H9 (cell line): Measurements from ENCODE around the gene LRP2. TPM values are rescaled to one million over a fixed set of nuclear protein-coding genes. Genes with fewer than 3 reads are reported as not detected.

Experiments
- DNase-seq: peaks from one replicate; pipeline ENCODE4 v3.0.0-alpha.2; 2017
- H2AFZ ChIP-seq: one replicate; pipeline ENCODE4 v1.6.1; 2013; ENCODE audit warnings: mild to moderate bottlenecking, low read length, control low read depth, moderate library complexity
- H2AK5ac ChIP-seq: 2 replicates; pipeline ENCODE4 v1.6.1; 2013; ENCODE audit warnings: low read length, control low read depth, mixed read lengths; ENCODE audit not compliant: insufficient read length
- H2BK120ac ChIP-seq: one replicate; pipeline ENCODE4 v1.6.1; 2013; ENCODE audit warnings: low read depth, mild to moderate bottlenecking, low read length, control low read depth, inconsistent platforms; ENCODE audit not compliant: poor library complexity, severe bottlenecking
- H2BK12ac ChIP-seq: 2 replicates; pipeline ENCODE4 v1.6.1; 2013; ENCODE audit warnings: low read length, control low read depth, mixed read lengths, low read depth; ENCODE audit not compliant: insufficient read length
- H2BK15ac ChIP-seq: 2 replicates; pipeline ENCODE4 v1.6.1; 2013; ENCODE audit warnings: low read depth, low read length, control low read depth
- H2BK20ac ChIP-seq: one replicate; pipeline ENCODE4 v1.6.1; 2013; ENCODE audit warnings: low read depth, mild to moderate bottlenecking, low read length, control low read depth, inconsistent platforms; ENCODE audit not compliant: poor library complexity, severe bottlenecking
- H2BK5ac ChIP-seq: 2 replicates; pipeline ENCODE4 v1.6.1; 2013; ENCODE audit warnings: low read length, control low read depth, mixed read lengths; ENCODE audit not compliant: insufficient read length
- H3K14ac ChIP-seq: 2 replicates; pipeline ENCODE4 v1.6.1; 2013; ENCODE audit warnings: low read length, control low read depth; ENCODE audit not compliant: insufficient read depth
- H3K18ac ChIP-seq: 2 replicates; pipeline ENCODE4 v1.6.1; 2013; ENCODE audit warnings: low read depth, mild to moderate bottlenecking, mixed read lengths, low read length, control low read depth; ENCODE audit not compliant: insufficient read length
- H3K23ac ChIP-seq: 2 replicates; pipeline ENCODE4 v1.6.1; 2013; ENCODE audit warnings: low read length, control low read depth, mixed read lengths, low read depth; ENCODE audit not compliant: insufficient read length
- H3K23me2 ChIP-seq: 2 replicates; pipeline ENCODE4 v1.6.1; 2013; ENCODE audit warnings: low read depth, mild to moderate bottlenecking, mixed read lengths, low read length, control low read depth; ENCODE audit not compliant: insufficient read length, poor library complexity, severe bottlenecking
- H3K27ac ChIP-seq: 2 replicates; pipeline ENCODE4 v1.5.1; 2013; ENCODE audit warnings: low read length, control low read depth, mixed read lengths, low read depth; ENCODE audit not compliant: insufficient read length
- H3K27me3 ChIP-seq: 2 replicates; pipeline ENCODE4 v1.6.1; 2013; ENCODE audit warnings: low read length, control low read depth, inconsistent platforms; ENCODE audit not compliant: insufficient read depth
- H3K4ac ChIP-seq: 2 replicates; pipeline ENCODE4 v1.6.1; 2013; ENCODE audit warnings: low read depth, mild to moderate bottlenecking, control low read depth, inconsistent platforms, low read length, moderate library complexity
- H3K4me1 ChIP-seq: 2 replicates; pipeline ENCODE4 v1.6.1; 2013; ENCODE audit warnings: low read length, control low read depth, inconsistent platforms; ENCODE audit not compliant: insufficient read depth
- H3K4me2 ChIP-seq: 2 replicates; pipeline ENCODE4 v1.6.1; 2013; ENCODE audit warnings: low read length, control low read depth, mixed read lengths; ENCODE audit not compliant: insufficient read length, insufficient read depth
- H3K56ac ChIP-seq: 2 replicates; pipeline ENCODE4 v1.6.1; 2013; ENCODE audit warnings: low read depth, mild to moderate bottlenecking, mixed read lengths, low read length, control low read depth; ENCODE audit not compliant: insufficient read length
- H3K79me1 ChIP-seq: 2 replicates; pipeline ENCODE4 v1.6.1; 2013; ENCODE audit warnings: low read depth, mild to moderate bottlenecking, moderate library complexity, low read length, control low read depth, inconsistent platforms; ENCODE audit not compliant: insufficient read depth, poor library complexity, severe bottlenecking
- H3K79me2 ChIP-seq: 2 replicates; pipeline ENCODE4 v1.6.1; 2013; ENCODE audit warnings: low read length, control low read depth, inconsistent platforms; ENCODE audit not compliant: insufficient read depth
- H3K9ac ChIP-seq: 2 replicates; pipeline ENCODE4 v1.6.1; 2013; ENCODE audit warnings: low read length, control low read depth, mixed read lengths; ENCODE audit not compliant: insufficient read length; ENCODE audit errors: extremely low read depth
- H3K9me3 ChIP-seq: one replicate; pipeline ENCODE4 v1.6.1; 2013; ENCODE audit warnings: low read depth, low read length, inconsistent platforms; ENCODE audit not compliant: control insufficient read depth
- H3T11ph ChIP-seq: one replicate; pipeline ENCODE4 v1.6.1; 2013; ENCODE audit warnings: mild to moderate bottlenecking, low read length, control low read depth, inconsistent platforms
- H4K20me1 ChIP-seq: one replicate; pipeline ENCODE4 v1.6.1; 2013; ENCODE audit not compliant: control insufficient read depth, insufficient read length, insufficient read depth
- H4K5ac ChIP-seq: 2 replicates; pipeline ENCODE4 v1.6.1; 2013; ENCODE audit warnings: low read depth, mild to moderate bottlenecking, mixed read lengths, low read length, control low read depth; ENCODE audit not compliant: insufficient read length
- H4K8ac ChIP-seq: replicated peaks from 2 replicates; pipeline ENCODE4 v1.6.1; 2013; ENCODE audit warnings: low read length, control low read depth, mixed read lengths, low read depth; ENCODE audit not compliant: insufficient read length
- H4K91ac ChIP-seq: 2 replicates; pipeline ENCODE4 v1.6.1; 2013; ENCODE audit warnings: low read depth, mild to moderate bottlenecking, moderate library complexity, mixed read lengths, low read length, control low read depth; ENCODE audit not compliant: insufficient read length
- H3K27ac Mint-ChIP-seq, 3 experiments: 2 replicates in 2 of 3; 3 replicates in 1 of 3; pipeline ENCODE4 v1.8.0; 2020 to 2021; ENCODE audit warnings: mixed read lengths in 3 of 3, mild to moderate bottlenecking in 1 of 3, moderate library complexity in 1 of 3
- H3K27me3 Mint-ChIP-seq: 2 replicates; pipeline ENCODE4 v1.8.0; 2021; ENCODE audit warnings: low read depth, mild to moderate bottlenecking, moderate library complexity, mixed read lengths
- H3K36me3 Mint-ChIP-seq, 3 experiments: 2 replicates in 2 of 3; 3 replicates in 1 of 3; pipeline ENCODE4 v1.8.0; 2020 to 2021; ENCODE audit warnings: low read depth in 3 of 3, mixed read lengths in 3 of 3; ENCODE audit not compliant: insufficient read depth in 1 of 3
- H3K4me1 Mint-ChIP-seq, 2 experiments: 2 replicates each; pipeline ENCODE4 v1.8.0; 2020; ENCODE audit warnings: mixed read lengths in 2 of 2
- H3K4me3 Mint-ChIP-seq, 2 experiments: 2 replicates in 1 of 2; 3 replicates in 1 of 2; pipeline ENCODE4 v1.8.0; 2020 to 2021; ENCODE audit warnings: mild to moderate bottlenecking in 2 of 2, mixed read lengths in 2 of 2, moderate library complexity in 1 of 2
- H3K9me3 Mint-ChIP-seq, 2 experiments: 2 replicates in 1 of 2; 3 replicates in 1 of 2; pipeline ENCODE4 v1.8.0; 2020; ENCODE audit warnings: mild to moderate bottlenecking in 2 of 2, mixed read lengths in 2 of 2, moderate library complexity in 1 of 2
- WGBS: extraction: QIAGEN DNeasy Blood & Tissue Kit; methylation state at CpG from one replicate; pipeline ENCODE4 v1.1.7; 2013; ENCODE audit warnings: missing lambda C conversion rate, low lambda C conversion rate, mixed read lengths; ENCODE audit not compliant: insufficient read length; ENCODE audit errors: extremely low coverage; 5-methylcytosine and 5-hydroxymethylcytosine counted together
- total RNA-seq: library from RNA; stranded (reverse); gene quantifications from 2 replicates; pipeline ENCODE4 v1.2.1, GENCODE V29; 2021
- TF ChIP-seq, protein P1 (sequence below): fragments of 200-600 bp; sonication (generic); conservative IDR thresholded peaks from 3 replicates; pipeline ENCODE4 v1.8.0; 2021; ENCODE audit warnings: antibody characterized with exemption, mild to moderate bottlenecking

The LRP2 gene
- total RNA-seq, 1 experiment from 2014 or later = 1.4 TPM

DNA sequence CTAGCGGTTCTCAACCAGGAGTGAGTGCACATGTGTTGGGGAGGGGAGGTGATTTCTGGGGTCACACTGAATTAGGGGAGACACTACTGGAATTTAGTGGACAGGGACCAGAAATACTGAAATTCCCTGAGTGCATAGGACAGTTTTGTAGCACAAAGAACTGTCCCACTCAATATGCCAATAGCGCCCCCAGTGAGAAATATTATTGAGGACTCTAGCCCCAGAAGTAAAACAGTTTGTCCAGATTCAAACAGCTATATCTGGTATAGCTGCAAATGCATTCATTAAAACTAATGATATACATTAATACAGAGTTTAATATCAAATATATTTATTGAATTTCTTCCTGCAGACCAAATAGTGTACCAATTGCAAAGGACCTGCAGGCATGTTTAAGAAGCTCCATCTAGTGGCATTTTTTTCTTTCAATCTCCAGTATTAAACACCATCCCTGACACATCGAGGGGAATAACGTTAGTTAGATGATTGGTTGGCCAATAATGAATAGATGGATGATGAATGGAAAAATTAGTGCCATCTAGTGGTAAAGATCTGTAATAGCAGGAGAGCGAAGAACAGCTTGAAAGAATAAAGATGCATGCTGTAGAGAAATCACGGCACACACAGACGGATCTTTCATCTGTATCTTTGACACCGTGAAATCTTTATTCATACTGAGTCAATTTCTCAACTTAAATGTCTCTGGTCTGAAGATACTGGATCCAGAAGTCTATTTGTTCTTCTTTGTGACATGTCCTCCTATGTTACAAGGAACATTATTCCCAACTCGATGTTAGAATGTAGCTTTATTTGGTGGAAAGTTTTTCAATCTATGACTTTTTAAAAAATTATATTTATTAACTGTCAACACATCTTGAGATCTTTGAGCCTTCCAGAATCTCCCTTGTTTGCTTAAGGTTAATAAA, 230.5 kb downstream of the LRP2 start:
- Histone ChIP-seq H3K18ac (no peak overlapping the region), H3K9ac (no peak overlapping the region), H3K4me1 (no peaks in the 10 kb centered on the region), H2BK120ac (no peak overlapping the region), H4K91ac (no peak overlapping the region), H3K9me3 (no peaks in the 10 kb centered on the region), H2BK20ac (no peak overlapping the region), H3K27ac (no peak overlapping the region), H3K27me3 (no peaks in the 10 kb centered on the region), H3T11ph (no peak overlapping the region), H3K23ac (no peak overlapping the region), H4K8ac (no peak overlapping the region), H2BK5ac (no peak overlapping the region), H2BK12ac (no peak overlapping the region), H2AK5ac (no peak overlapping the region), H2BK15ac (no peak overlapping the region), H3K56ac (no peak overlapping the region), H2AFZ (no peak overlapping the region), H4K5ac (no peak overlapping the region), H3K4ac (no peak overlapping the region), H3K14ac (no peak overlapping the region), H3K4me2 (no peak overlapping the region), H3K23me2 (no peaks in the 10 kb centered on the region), H3K79me1 (no peaks in the 10 kb centered on the region), H3K79me2 (no peaks in the 10 kb centered on the region), H4K20me1 (no peaks in the 10 kb centered on the region)
- Mint-ChIP-seq H3K36me3 (no peaks in the 10 kb centered on the region), H3K27me3 (no peaks in the 10 kb centered on the region), H3K9me3 (no peaks in the 10 kb centered on the region), H3K27ac (no peak overlapping the region), H3K4me3 (no peak overlapping the region), H3K4me1 (peaks cover 4 to 5% of the 10 kb centered on the region in 2 experiments; a peak in 3 of 4 replicates)
- TF ChIP-seq, protein P1, sequence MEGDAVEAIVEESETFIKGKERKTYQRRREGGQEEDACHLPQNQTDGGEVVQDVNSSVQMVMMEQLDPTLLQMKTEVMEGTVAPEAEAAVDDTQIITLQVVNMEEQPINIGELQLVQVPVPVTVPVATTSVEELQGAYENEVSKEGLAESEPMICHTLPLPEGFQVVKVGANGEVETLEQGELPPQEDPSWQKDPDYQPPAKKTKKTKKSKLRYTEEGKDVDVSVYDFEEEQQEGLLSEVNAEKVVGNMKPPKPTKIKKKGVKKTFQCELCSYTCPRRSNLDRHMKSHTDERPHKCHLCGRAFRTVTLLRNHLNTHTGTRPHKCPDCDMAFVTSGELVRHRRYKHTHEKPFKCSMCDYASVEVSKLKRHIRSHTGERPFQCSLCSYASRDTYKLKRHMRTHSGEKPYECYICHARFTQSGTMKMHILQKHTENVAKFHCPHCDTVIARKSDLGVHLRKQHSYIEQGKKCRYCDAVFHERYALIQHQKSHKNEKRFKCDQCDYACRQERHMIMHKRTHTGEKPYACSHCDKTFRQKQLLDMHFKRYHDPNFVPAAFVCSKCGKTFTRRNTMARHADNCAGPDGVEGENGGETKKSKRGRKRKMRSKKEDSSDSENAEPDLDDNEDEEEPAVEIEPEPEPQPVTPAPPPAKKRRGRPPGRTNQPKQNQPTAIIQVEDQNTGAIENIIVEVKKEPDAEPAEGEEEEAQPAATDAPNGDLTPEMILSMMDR = peak; percentile 80
- no CpG with 5 or more reads among the region's 9 CpGs for WGBS
- DNase-seq = no peak
